NT2/D1 (cell line): Measurements from ENCODE around the gene FLVCR1.
"Not testable (repeated sequence)": the region's sequence is repeated elsewhere in the genome, so short reads cannot be mapped to it uniquely, and the experiment has no call there.

Source experiments
- DNase-seq: peaks from one replicate; pipeline ENCODE4 v3.0.0-alpha.2; 2011; ENCODE audit warnings: low read depth, low spot score
- H3K27me3 ChIP-seq: 2 replicates; pipeline ENCODE4 v1.6.0; 2011; ENCODE audit warnings: mild to moderate bottlenecking; ENCODE audit not compliant: insufficient read length, insufficient read depth
- H3K36me3 ChIP-seq: 2 replicates; pipeline ENCODE4 v1.6.1; 2011; ENCODE audit warnings: mild to moderate bottlenecking, low read length, mixed read lengths; ENCODE audit not compliant: insufficient read depth, insufficient read length
- H3K4me1 ChIP-seq: 2 replicates; pipeline ENCODE4 v1.5.1; 2011; ENCODE audit not compliant: insufficient read depth, insufficient read length
- H3K4me3 ChIP-seq: 2 replicates; pipeline ENCODE4 v1.5.1; 2011; ENCODE audit warnings: low read depth; ENCODE audit not compliant: insufficient read length
- H3K9ac ChIP-seq: 2 replicates; pipeline ENCODE4 v1.6.0; 2011; ENCODE audit warnings: low read depth; ENCODE audit not compliant: insufficient read length
- H3K9me3 ChIP-seq: 2 replicates; pipeline ENCODE4 v1.5.1; 2011; ENCODE audit warnings: mild to moderate bottlenecking, low read length; ENCODE audit not compliant: insufficient read depth
- SUZ12 ChIP-seq: IDR thresholded peaks from 2 replicates; pipeline ENCODE4 v1.6.1; 2011; ENCODE audit not compliant: insufficient read length, insufficient read depth; ENCODE audit errors: extremely low read depth
- YY1 ChIP-seq: IDR thresholded peaks from 2 replicates; pipeline ENCODE4 v1.6.1; 2011; ENCODE audit not compliant: insufficient read length, insufficient read depth
- ZNF274 ChIP-seq: IDR thresholded peaks from 2 replicates; pipeline ENCODE4 v1.6.1; 2011; ENCODE audit warnings: mild to moderate bottlenecking, low read depth, low read length

The FLVCR1 gene

GRCh38 chr1:212884592-212884991 is 26.5 kb downstream of the FLVCR1 start:
- no peaks in the 10 kb centered on the region for H3K9me3 ChIP-seq
- peaks cover 81% of the 10 kb centered on the region for H3K36me3 ChIP-seq
- H3K4me3 ChIP-seq: no peak overlapping the region
- H3K9ac ChIP-seq: no peak overlapping the region
- DNase-seq: no peak
- no peaks in the 10 kb centered on the region for H3K27me3 ChIP-seq
- H3K4me1 ChIP-seq: no peaks in the 10 kb centered on the region
- no peak for TF ChIP-seq SUZ12
- TF ChIP-seq ZNF274: no peak
- no peak for TF ChIP-seq YY1

- peaks cover 84% of the 10 kb centered on the region for H3K36me3 ChIP-seq
- no peak for DNase-seq
- no peak for TF ChIP-seq ZNF274
- no peak for TF ChIP-seq YY1
- TF ChIP-seq SUZ12: no peak
- H3K9me3 ChIP-seq: no peaks in the 10 kb centered on the region
- H3K4me1 ChIP-seq: no peaks in the 10 kb centered on the region
- no peak overlapping the region for H3K4me3 ChIP-seq
- no peaks in the 10 kb centered on the region for H3K27me3 ChIP-seq
- no peak overlapping the region for H3K9ac ChIP-seq
Observed at GRCh38 chr1:212892108-212892507, 34.0 kb downstream of the FLVCR1 start.

- no peak overlapping the region for H3K4me3 ChIP-seq
- no peak for DNase-seq
- no peaks in the 10 kb centered on the region for H3K27me3 ChIP-seq
- peaks cover 41% of the 10 kb centered on the region for H3K9me3 ChIP-seq
- peaks cover 47% of the 10 kb centered on the region for H3K36me3 ChIP-seq
- H3K4me1 ChIP-seq: no peaks in the 10 kb centered on the region
- no peak overlapping the region for H3K9ac ChIP-seq
- TF ChIP-seq YY1 (no peak), ZNF274 (no peak), SUZ12 (no peak)
Observed at GRCh38 chr1:212899845-212900244, 41.8 kb downstream of the FLVCR1 start.

GRCh38 chr1:212901290-212901689 is 43.2 kb downstream of the FLVCR1 start:
- Histone ChIP-seq H3K27me3 (no peaks in the 10 kb centered on the region), H3K4me3 (no peak overlapping the region), H3K9ac (no peak overlapping the region), H3K36me3 (peaks cover 33% of the 10 kb centered on the region), H3K4me1 (no peaks in the 10 kb centered on the region), H3K9me3 (peaks cover 56% of the 10 kb centered on the region)
- DNase-seq: no peak
- TF ChIP-seq SUZ12 (no peak), YY1 (no peak)

- Histone ChIP-seq H3K9me3 (peaks cover 62% of the 10 kb centered on the region), H3K36me3 (peaks cover 30% of the 10 kb centered on the region), H3K4me1 (no peaks in the 10 kb centered on the region), H3K27me3 (no peaks in the 10 kb centered on the region), H3K9ac (no peak overlapping the region), H3K4me3 (no peak overlapping the region)
- DNase-seq: no peak
- TF ChIP-seq SUZ12 (no peak), YY1 (no peak), ZNF274 (no peak)
Observed at GRCh38 chr1:212902054-212902453, 44.0 kb downstream of the FLVCR1 start.

GRCh38 chr1:212903664-212904063 is 45.6 kb downstream of the FLVCR1 start:
- Histone ChIP-seq H3K4me1 (no peaks in the 10 kb centered on the region), H3K9ac (no peak overlapping the region), H3K27me3 (no peaks in the 10 kb centered on the region), H3K36me3 (peaks cover 22% of the 10 kb centered on the region), H3K4me3 (no peak overlapping the region), H3K9me3 (peaks cover 77% of the 10 kb centered on the region)
- no peak for DNase-seq
- no peak for TF ChIP-seq ZNF274

- H3K36me3 ChIP-seq, H3K9ac ChIP-seq, H3K27me3 ChIP-seq, DNase-seq, H3K4me1 ChIP-seq, H3K4me3 ChIP-seq: not testable (repeated sequence)
- peaks cover 64% of the 10 kb centered on the region for H3K9me3 ChIP-seq
Observed at GRCh38 chr1:212908071-212908470, 50.0 kb downstream of the FLVCR1 start.

GRCh38 chr1:212908971-212909370 is 50.9 kb downstream of the FLVCR1 start:
- Histone ChIP-seq H3K9ac (no peak overlapping the region), H3K4me3 (no peak overlapping the region)
- DNase-seq: no peak

More at GRCh38 chr1:212908971-212909370, 50.9 kb downstream of the FLVCR1 start:
- peaks cover 6% of the 10 kb centered on the region for H3K36me3 ChIP-seq
- TF ChIP-seq ZNF274: no peak
- TF ChIP-seq SUZ12: no peak
- no peak for TF ChIP-seq YY1
- H3K27me3 ChIP-seq: no peaks in the 10 kb centered on the region
- H3K9me3 ChIP-seq: peaks cover 55% of the 10 kb centered on the region
- H3K4me1 ChIP-seq: no peaks in the 10 kb centered on the region
